Activated naive CD4-positive, alpha-beta T cell treated with anti-CD3 and anti-CD28 coated beads for 36 hours (primary cell): ENCODE measurements around the gene ZNF655. TPM values are rescaled to one million over a fixed set of nuclear protein-coding genes. Genes with fewer than 3 reads are reported as not detected.

ENCODE experiments used
- CTCF ChIA-PET: fragments of 350-600 bp; sonication (Branson Sonifier 250); formaldehyde crosslinking; loops from one replicate; lab custom pipeline; 2021; ENCODE audit warnings: antibody characterized with exemption; lab: Charles Lee
- DNase-seq: peaks from one replicate; pipeline ENCODE4 v3.0.0-alpha.2; 2020
- H3K27ac Mint-ChIP-seq: one replicate; pipeline ENCODE4 v1.8.0; 2021; ENCODE audit warnings: mild to moderate bottlenecking, mixed read lengths
- H3K27me3 Mint-ChIP-seq: one replicate; pipeline ENCODE4 v1.8.0; 2021; ENCODE audit warnings: low read depth, mixed read lengths
- H3K36me3 Mint-ChIP-seq: one replicate; pipeline ENCODE4 v1.8.0; 2021; ENCODE audit warnings: low read depth, mixed read lengths
- H3K4me1 Mint-ChIP-seq: one replicate; pipeline ENCODE4 v1.8.0; 2021; ENCODE audit warnings: low read depth, mixed read lengths
- H3K4me3 Mint-ChIP-seq: one replicate; pipeline ENCODE4 v1.8.0; 2021; ENCODE audit warnings: mild to moderate bottlenecking, moderate library complexity, mixed read lengths
- H3K9me3 Mint-ChIP-seq: one replicate; pipeline ENCODE4 v1.8.0; 2021; ENCODE audit warnings: mixed read lengths
- intact Hi-C: fragments of 100-400 bp; cut with micrococcal nuclease; formaldehyde crosslinking; loops from one replicate; pipeline ENCODE4 v1.15.1; 2023
- total RNA-seq, 2 experiments: library from RNA; stranded (reverse); gene quantifications; one replicate each; pipeline ENCODE4 v1.2.3, GENCODE V29; 2021

ZNF655 gene
- 10 to 100 TPM; 35.8 to 39.6 TPM for total RNA-seq

- Mint-ChIP-seq H3K9me3 (no peaks in the 10 kb centered on the region), H3K4me1 (peaks cover 53% of the 10 kb centered on the region), H3K4me3 (peak within 1 kb of the TSS; percentile 91), H3K27me3 (no peaks in the 10 kb centered on the region), H3K27ac (peak within 1 kb of the TSS; percentile 96), H3K36me3 (peaks cover 53% of the 10 kb centered on the region)
- intact Hi-C loops, result loop anchor here (1.0 to 10.0 kb wide), 4 partner anchors 54 to 456 kb away; partner anchors contain the start of genes BUD31, PDAP1, ZKSCAN1 and ZKSCAN5
- CTCF ChIA-PET, result interaction anchor here (0.6 to 1.7 kb wide), 4 partner anchors 9 to 556 kb away, joined by 3 to 5 read pairs (median 4); partner anchors contain the start of gene ZKSCAN5
- peak; percentile 89 for DNase-seq
These were observed at the start of gene ZNF655 for GRCh38 chr7:99558306-99559174. Gene ZNF655, plus strand, starts transcription at chr7:99558642. Its CDS starts 1,918 bp downstream, at chr7:99560560.

GRCh38 chr7:99514050-99514449 lies 44.4 kb upstream of the ZNF655 start:
- H3K4me1 Mint-ChIP-seq, result peaks cover 10% of the 10 kb centered on the region
- H3K27ac Mint-ChIP-seq, result no peak overlapping the region
- CTCF ChIA-PET, result interaction anchor here (1.1 kb wide), 1 partner anchor 11 kb away, joined by 5 read pairs; no protein-coding TSS in a partner anchor
- intact Hi-C loops, result no loop called here
- H3K36me3 Mint-ChIP-seq, result peaks cover 15% of the 10 kb centered on the region
- no peak for DNase-seq
- H3K9me3 Mint-ChIP-seq, result no peaks in the 10 kb centered on the region
- no peak overlapping the region for H3K4me3 Mint-ChIP-seq
- H3K27me3 Mint-ChIP-seq, result no peaks in the 10 kb centered on the region

GRCh38 chr7:99521399-99521798 lies 37.0 kb upstream of the ZNF655 start:
- H3K4me3 Mint-ChIP-seq, result no peak overlapping the region
- H3K36me3 Mint-ChIP-seq, result peaks cover 13% of the 10 kb centered on the region

GRCh38 chr7:99525713-99526440 lies 32.6 kb upstream of the ZNF655 start:
- intact Hi-C loops, result loop anchor here (1.0 to 10.0 kb wide), 2 partner anchors 311 to 469 kb away; no protein-coding TSS in a partner anchor
- H3K9me3 Mint-ChIP-seq, result peaks cover 19% of the 10 kb centered on the region
- no peaks in the 10 kb centered on the region for H3K27me3 Mint-ChIP-seq
- H3K36me3 Mint-ChIP-seq, result peaks cover 44% of the 10 kb centered on the region
- CTCF ChIA-PET, result interaction anchor here (0.5 to 1.5 kb wide), 19 partner anchors 8 to 442 kb away, joined by 3 to 6 read pairs (median 3); partner anchors contain the start of genes ZKSCAN5 and ZNF655
- no peak overlapping the region for H3K27ac Mint-ChIP-seq
- peak; percentile 64 for DNase-seq
- H3K4me3 Mint-ChIP-seq, result no peak overlapping the region
- no peaks in the 10 kb centered on the region for H3K4me1 Mint-ChIP-seq

More at GRCh38 chr7:99521399-99521798, 37.0 kb upstream of the ZNF655 start:
- Mint-ChIP-seq H3K27me3 (no peaks in the 10 kb centered on the region), H3K9me3 (no peaks in the 10 kb centered on the region), H3K4me1 (no peaks in the 10 kb centered on the region), H3K27ac (no peak overlapping the region)
- intact Hi-C loops, result loop anchor here (10.0 kb wide), 1 partner anchor 473 kb away; no protein-coding TSS in a partner anchor
- DNase-seq, result no peak
- CTCF ChIA-PET, result interaction anchor here (0.7 to 1.6 kb wide), 2 partner anchors 11 to 422 kb away, joined by 3 read pairs; no protein-coding TSS in a partner anchor

- CTCF ChIA-PET, result interaction anchor here (0.7 to 0.9 kb wide), 2 partner anchors 10 to 147 kb away, joined by 3 read pairs; no protein-coding TSS in a partner anchor
- intact Hi-C loops, result no loop called here
- H3K9me3 Mint-ChIP-seq, result peaks cover 48% of the 10 kb centered on the region
- H3K27ac Mint-ChIP-seq, result no peak overlapping the region
- H3K4me3 Mint-ChIP-seq, result no peak overlapping the region
- DNase-seq, result peak; percentile 9
- H3K27me3 Mint-ChIP-seq, result no peaks in the 10 kb centered on the region
- no peaks in the 10 kb centered on the region for H3K4me1 Mint-ChIP-seq
- H3K36me3 Mint-ChIP-seq, result peaks cover 66% of the 10 kb centered on the region
These were observed 27.1 kb upstream of the ZNF655 start for GRCh38 chr7:99531354-99531765.

DNA sequence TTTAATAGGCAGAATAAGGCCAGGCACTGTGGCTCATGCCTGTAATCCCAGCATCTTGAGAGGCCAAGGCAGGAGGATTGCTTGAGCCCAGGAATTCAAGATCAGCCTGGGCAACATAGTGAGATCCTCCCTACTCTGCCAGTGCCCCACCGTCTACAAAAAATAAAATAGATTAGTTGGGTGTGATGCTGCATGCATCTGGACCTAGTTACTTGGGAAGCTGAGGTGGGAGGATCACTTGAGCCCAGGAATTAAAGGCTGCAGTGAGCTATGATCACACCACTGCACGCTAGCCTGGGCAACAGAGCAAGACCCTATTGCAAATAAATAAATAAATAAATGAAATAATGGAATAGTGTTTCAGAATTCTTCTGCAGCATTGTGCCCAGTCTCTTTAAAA lies 22.8 kb upstream of the ZNF655 start:
- Mint-ChIP-seq H3K4me1 (no peaks in the 10 kb centered on the region), H3K9me3 (peaks cover 42% of the 10 kb centered on the region), H3K4me3 (no peak overlapping the region), H3K36me3 (peaks cover 41% of the 10 kb centered on the region), H3K27me3 (no peaks in the 10 kb centered on the region), H3K27ac (no peak overlapping the region)
- CTCF ChIA-PET, result interaction anchor here (0.7 kb wide), 1 partner anchor 12 kb away, joined by 5 read pairs; no protein-coding TSS in a partner anchor
- intact Hi-C loops, result no loop called here
- no peak for DNase-seq

GRCh38 chr7:99539213-99539811 lies 19.1 kb upstream of the ZNF655 start:
- CTCF ChIA-PET, result interaction anchor here (0.8 kb wide), 1 partner anchor 13 kb away, joined by 3 read pairs; no protein-coding TSS in a partner anchor

DNA sequence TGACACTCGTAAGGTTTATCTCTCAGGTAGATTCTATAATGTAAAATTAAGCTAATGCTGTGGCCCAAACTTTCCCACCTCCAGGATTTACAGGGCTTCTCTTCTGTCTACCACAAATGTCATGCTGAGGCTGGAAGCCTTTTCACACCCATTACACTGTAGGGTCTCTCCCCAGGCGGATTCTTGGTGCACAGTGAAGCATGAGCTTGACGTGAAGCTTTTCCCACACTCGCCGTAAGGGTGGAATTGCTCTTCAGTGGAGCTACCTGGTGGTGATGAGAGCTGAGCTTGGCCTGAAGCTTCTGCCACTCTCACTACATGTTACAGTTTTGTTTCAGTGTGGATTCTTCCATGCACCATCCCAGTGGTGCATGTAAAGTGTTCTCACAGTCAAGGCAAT lies 17.9 kb upstream of the ZNF655 start:
- peaks cover 22% of the 10 kb centered on the region for H3K9me3 Mint-ChIP-seq
- H3K27ac Mint-ChIP-seq, result no peak overlapping the region
- H3K36me3 Mint-ChIP-seq, result peaks cover 15% of the 10 kb centered on the region
- H3K4me3 Mint-ChIP-seq, result no peak overlapping the region
- intact Hi-C loops, result no loop called here
- no peaks in the 10 kb centered on the region for H3K27me3 Mint-ChIP-seq
- H3K4me1 Mint-ChIP-seq, result no peaks in the 10 kb centered on the region
- no peak for DNase-seq
- CTCF ChIA-PET, result interaction anchor here (0.6 kb wide), 1 partner anchor 225 kb away, joined by 3 read pairs; no protein-coding TSS in a partner anchor

More at GRCh38 chr7:99539213-99539811, 19.1 kb upstream of the ZNF655 start:
- intact Hi-C loops, result no loop called here
- H3K4me3 Mint-ChIP-seq, result no peak overlapping the region
- peaks cover 15% of the 10 kb centered on the region for H3K36me3 Mint-ChIP-seq
- no peak overlapping the region for H3K27ac Mint-ChIP-seq
- no peaks in the 10 kb centered on the region for H3K27me3 Mint-ChIP-seq
- no peak for DNase-seq
- peaks cover 22% of the 10 kb centered on the region for H3K9me3 Mint-ChIP-seq
- no peaks in the 10 kb centered on the region for H3K4me1 Mint-ChIP-seq

DNA sequence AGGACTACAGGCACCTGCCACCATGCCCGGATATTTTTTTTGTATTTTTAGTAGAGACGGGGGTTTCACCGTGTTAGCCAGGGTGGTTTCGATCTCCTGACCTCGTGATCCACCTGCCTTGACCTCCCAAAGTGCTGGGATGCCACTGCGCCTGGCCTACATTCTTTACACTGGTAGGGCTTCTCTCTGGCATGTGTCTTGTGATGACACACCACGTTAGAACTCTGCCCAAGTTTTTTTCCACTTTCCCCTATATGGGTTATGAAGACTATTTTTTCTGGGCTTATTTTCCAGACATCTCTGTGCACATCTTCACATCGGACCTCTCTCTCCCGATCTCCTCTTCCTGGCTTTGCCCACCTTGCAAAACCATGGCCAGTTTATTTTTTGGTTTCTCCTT lies 17.2 kb upstream of the ZNF655 start:
- CTCF ChIA-PET, result interaction anchor here (0.6 kb wide), 2 partner anchors 16 to 287 kb away, joined by 4 read pairs; partner anchors contain the start of gene CYP3A43
- peaks cover 15% of the 10 kb centered on the region for H3K36me3 Mint-ChIP-seq
- no peak overlapping the region for H3K27ac Mint-ChIP-seq
- H3K27me3 Mint-ChIP-seq, result no peaks in the 10 kb centered on the region
- H3K4me1 Mint-ChIP-seq, result no peaks in the 10 kb centered on the region
- intact Hi-C loops, result no loop called here
- peaks cover 22% of the 10 kb centered on the region for H3K9me3 Mint-ChIP-seq
- no peak for DNase-seq
- H3K4me3 Mint-ChIP-seq, result no peak overlapping the region

GRCh38 chr7:99543081-99543671 lies 15.3 kb upstream of the ZNF655 start:
- Mint-ChIP-seq H3K27ac (no peak overlapping the region), H3K9me3 (peaks cover 25% of the 10 kb centered on the region), H3K27me3 (no peaks in the 10 kb centered on the region), H3K4me3 (no peak overlapping the region), H3K36me3 (peaks cover 26% of the 10 kb centered on the region), H3K4me1 (no peaks in the 10 kb centered on the region)
- CTCF ChIA-PET, result no interaction called here
- intact Hi-C loops, result no loop called here
- DNase-seq, result no peak

DNA sequence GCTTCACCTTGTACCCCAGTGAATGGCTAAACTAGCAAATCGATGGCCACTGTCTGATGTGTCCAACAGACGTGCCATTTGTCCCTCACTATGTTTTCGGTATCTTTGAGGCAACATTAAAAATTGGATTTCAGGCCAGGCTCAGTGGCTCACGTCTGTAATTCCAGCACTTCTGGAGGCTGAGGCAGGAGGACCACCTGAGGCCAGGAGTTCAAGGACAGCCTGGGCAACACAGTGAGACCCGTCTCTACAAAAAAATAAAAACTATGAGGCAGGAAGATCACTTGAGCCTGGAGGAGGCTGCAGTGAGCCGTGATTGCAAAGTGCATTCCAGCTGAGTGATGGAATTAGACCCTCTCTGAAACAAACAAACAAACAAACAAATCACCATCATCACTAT lies 14.5 kb upstream of the ZNF655 start:
- H3K4me1 Mint-ChIP-seq, result no peaks in the 10 kb centered on the region
- intact Hi-C loops, result no loop called here
- DNase-seq, result no peak
- H3K4me3 Mint-ChIP-seq, result no peak overlapping the region
- H3K36me3 Mint-ChIP-seq, result peaks cover 29% of the 10 kb centered on the region
- H3K27ac Mint-ChIP-seq, result no peak overlapping the region
- H3K9me3 Mint-ChIP-seq, result peaks cover 24% of the 10 kb centered on the region
- no peaks in the 10 kb centered on the region for H3K27me3 Mint-ChIP-seq
- CTCF ChIA-PET, result interaction anchor here (0.6 kb wide), 1 partner anchor 16 kb away, joined by 3 read pairs; no protein-coding TSS in a partner anchor
